CD14-positive monocyte (primary cell): ENCODE results near the gene RTP5. TPM values are rescaled to one million over a fixed set of nuclear protein-coding genes. Genes with fewer than 3 reads are reported as not detected.

Experiments
- DNase-seq, 3 donors: peaks; one replicate each; pipeline ENCODE4 v3.0.0-alpha.2; 2011 to 2022
- H2AFZ ChIP-seq: 2 replicates; pipeline ENCODE4 v1.6.0; 2012; ENCODE audit warnings: mild to moderate bottlenecking, low read depth, low read length, inconsistent platforms; ENCODE audit not compliant: insufficient read depth, poor library complexity, severe bottlenecking
- H3K27ac ChIP-seq, 2 donors: 1 replicate in 1 of 2; 2 replicates in 1 of 2; pipeline ENCODE4 v1.5.1; 2012 to 2013; ENCODE audit warnings: low read length in 2 of 2, control low read depth in 1 of 2, inconsistent platforms in 1 of 2, low read depth in 1 of 2, mild to moderate bottlenecking in 1 of 2
- H3K27me3 ChIP-seq, 2 donors: one replicate each; pipeline versions ENCODE4 v1.6.0 to v1.6.1; 2011 to 2013; ENCODE audit warnings: low read length in 2 of 2; ENCODE audit not compliant: control insufficient read depth in 2 of 2, insufficient read depth in 2 of 2
- H3K36me3 ChIP-seq, 2 donors: replicated peaks in 1 of 2; 1 replicate in 1 of 2; 2 replicates in 1 of 2; pipeline versions ENCODE4 v1.5.1 to v1.6.1; 2012 to 2013; ENCODE audit warnings: low read length in 2 of 2, control low read depth in 1 of 2, inconsistent platforms in 1 of 2, mild to moderate bottlenecking in 1 of 2; ENCODE audit not compliant: insufficient read depth in 2 of 2, control insufficient read depth in 1 of 2
- H3K4me1 ChIP-seq, 2 donors: 1 replicate in 1 of 2; 2 replicates in 1 of 2; pipeline versions ENCODE4 v1.5.1 to v1.6.1; 2012 to 2013; ENCODE audit warnings: low read length in 2 of 2, control low read depth in 1 of 2, inconsistent platforms in 1 of 2, mild to moderate bottlenecking in 1 of 2, moderate library complexity in 1 of 2; ENCODE audit not compliant: insufficient read depth in 2 of 2, control insufficient read depth in 1 of 2
- H3K4me2 ChIP-seq: replicated peaks from 2 replicates; pipeline ENCODE3; 2012; ENCODE audit warnings: low read length, moderate library complexity, mild to moderate bottlenecking; ENCODE audit not compliant: poor library complexity, severe bottlenecking; ENCODE audit errors: extremely low read depth
- H3K4me3 ChIP-seq, 3 experiments: fragments of 200-600 bp in 1 of 3; sonication (generic) in 1 of 3; replicated peaks in 1 of 3; 1 replicate in 2 of 3; 2 replicates in 1 of 3; pipeline ENCODE4 v1.5.1; 2011 to 2013; ENCODE audit warnings: low read length in 3 of 3, mild to moderate bottlenecking in 3 of 3, control low read depth in 2 of 3, low read depth in 2 of 3, inconsistent platforms in 1 of 3, moderate library complexity in 1 of 3
- H3K79me2 ChIP-seq: 2 replicates; pipeline ENCODE4 v1.6.0; 2012; ENCODE audit warnings: mild to moderate bottlenecking, control low read depth, inconsistent platforms, low read length, moderate library complexity; ENCODE audit not compliant: insufficient read depth
- H3K9ac ChIP-seq: 2 replicates; pipeline ENCODE4 v1.6.0; 2017; ENCODE audit warnings: low read length, mild to moderate bottlenecking; ENCODE audit not compliant: insufficient read depth, poor library complexity, severe bottlenecking
- H3K9me3 ChIP-seq, 2 donors: replicated peaks in 1 of 2; 1 replicate in 1 of 2; 2 replicates in 1 of 2; pipeline versions ENCODE4 v1.5.1 to v1.6.1; 2012 to 2013; ENCODE audit warnings: low read length in 2 of 2, control low read depth in 1 of 2; ENCODE audit not compliant: control insufficient read depth in 1 of 2, insufficient read depth in 1 of 2
- H4K20me1 ChIP-seq: 2 replicates; pipeline ENCODE4 v1.6.0; 2012; ENCODE audit warnings: mild to moderate bottlenecking, low read length, control low read depth, moderate library complexity; ENCODE audit not compliant: insufficient read depth
- H3K27ac Mint-ChIP-seq, 7 donors: one replicate each; pipeline ENCODE4 v1.8.0; 2020; ENCODE audit warnings: mild to moderate bottlenecking in 7 of 7, mixed read lengths in 7 of 7, moderate library complexity in 6 of 7, inconsistent platforms in 2 of 7
- H3K27me3 Mint-ChIP-seq, 3 donors: one replicate each; pipeline ENCODE4 v1.8.0; 2021 to 2022; ENCODE audit warnings: low read depth in 3 of 3, mild to moderate bottlenecking in 3 of 3, mixed read lengths in 3 of 3, moderate library complexity in 3 of 3, inconsistent platforms in 1 of 3
- H3K36me3 Mint-ChIP-seq, 2 donors: one replicate each; pipeline ENCODE4 v1.8.0; 2020; ENCODE audit warnings: mixed read lengths in 2 of 2, inconsistent platforms in 1 of 2, mild to moderate bottlenecking in 1 of 2
- H3K4me1 Mint-ChIP-seq: one replicate; pipeline ENCODE4 v1.8.0; 2020; ENCODE audit warnings: mild to moderate bottlenecking, mixed read lengths
- H3K4me3 Mint-ChIP-seq, 2 donors: one replicate each; pipeline ENCODE4 v1.8.0; 2020; ENCODE audit warnings: mild to moderate bottlenecking in 2 of 2, mixed read lengths in 2 of 2, moderate library complexity in 1 of 2
- H3K9me3 Mint-ChIP-seq, 7 donors: one replicate each; pipeline ENCODE4 v1.8.0; 2020 to 2022; ENCODE audit warnings: mixed read lengths in 7 of 7, mild to moderate bottlenecking in 6 of 7, moderate library complexity in 6 of 7, inconsistent platforms in 2 of 7
- CTCF ChIP-seq: fragments of 200-600 bp; IDR thresholded peaks from one replicate; pipeline ENCODE4 v1.8.0; 2022; ENCODE audit warnings: antibody characterized with exemption, mild to moderate bottlenecking
- WGBS: methylation state at CpG from one replicate; pipeline ENCODE4 v1.1.5; 2013; ENCODE audit warnings: missing lambda C conversion rate; ENCODE audit not compliant: insufficient coverage; 5-methylcytosine and 5-hydroxymethylcytosine counted together
- intact Hi-C, 2 donors: fragments of 100-400 bp; cut with micrococcal nuclease; formaldehyde crosslinking; loops; one replicate each; pipeline versions ENCODE4 v1.15.0 to v1.15.1; 2023
- polyA plus RNA-seq, 3 donors: library from polyadenylated mRNA; depleted of rRNA in 1 of 3; unstranded in 2 of 3; stranded (reverse) in 1 of 3; fragments of 300-500 nt in 2 of 3; fragments of >200 nt in 1 of 3; fragmentation: Illumina TruSeq in 2 of 3; gene quantifications; 1 replicate in 2 of 3; 2 replicates in 1 of 3; pipeline ENCODE4 v1.2.3, GENCODE V29; 2012 to 2021

The RTP5 gene
- polyA plus RNA-seq, 3 donors, result 0.03 TPM; not detected in 2

DNA sequence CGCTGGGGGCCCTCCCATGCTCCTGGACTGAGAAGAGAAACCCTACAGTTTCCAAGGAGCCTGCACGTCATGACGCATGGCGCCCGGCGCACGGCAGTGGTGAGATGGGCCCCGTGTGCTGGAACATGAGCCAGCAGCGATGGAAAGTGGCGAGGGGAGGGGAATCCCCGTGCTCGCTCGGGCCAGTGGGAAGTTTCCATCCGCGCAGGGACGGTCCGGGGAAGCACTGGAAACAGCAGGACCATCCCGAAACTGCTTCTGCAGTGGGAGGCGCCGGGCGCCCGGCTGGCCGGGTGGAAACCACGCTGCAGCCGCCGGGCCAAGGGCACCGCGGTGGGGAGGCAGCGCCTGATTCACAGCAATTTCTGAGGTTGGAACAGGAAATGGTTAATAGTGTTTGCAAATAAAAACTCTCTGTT is 6.0 kb upstream of the RTP5 start:
- H3K4me1 ChIP-seq, result peaks cover 0 to 9% of the 10 kb centered on the region in 2 donors
- H3K4me3 ChIP-seq, result no peak overlapping the region
- H3K27ac Mint-ChIP-seq, result peak overlapping the region in 1 of 7 donors; percentile 26
- H3K79me2 ChIP-seq, result no peaks in the 10 kb centered on the region
- peaks cover 0 to 2% of the 10 kb centered on the region in 2 donors for H3K36me3 Mint-ChIP-seq
- H3K27me3 Mint-ChIP-seq, result peaks cover 32 to 67% (median 46%) of the 10 kb centered on the region in 3 donors
- H3K27ac ChIP-seq, result no peak overlapping the region
- intact Hi-C loops, result no loop called here
- peaks cover 0 to 46% of the 10 kb centered on the region in 2 donors for H3K27me3 ChIP-seq
- 10% methylated on average over 25 of the region's 29 CpGs for WGBS
- peaks cover 12% of the 10 kb centered on the region for H3K4me1 Mint-ChIP-seq
- DNase-seq, result no peak
- no peak overlapping the region for H3K4me2 ChIP-seq
- no peaks in the 10 kb centered on the region for H3K36me3 ChIP-seq
- TF ChIP-seq CTCF, result no peak
- H2AFZ ChIP-seq, result no peak overlapping the region
- peaks cover 0 to 11% of the 10 kb centered on the region in 2 donors for H3K9me3 ChIP-seq
- no peaks in the 10 kb centered on the region for H4K20me1 ChIP-seq
- H3K9me3 Mint-ChIP-seq, result peaks cover 2 to 18% (median 8%) of the 10 kb centered on the region in 7 donors
- H3K4me3 Mint-ChIP-seq, result peak overlapping the region in 1 of 2 donors; percentile 72
- no peak overlapping the region for H3K9ac ChIP-seq

DNA sequence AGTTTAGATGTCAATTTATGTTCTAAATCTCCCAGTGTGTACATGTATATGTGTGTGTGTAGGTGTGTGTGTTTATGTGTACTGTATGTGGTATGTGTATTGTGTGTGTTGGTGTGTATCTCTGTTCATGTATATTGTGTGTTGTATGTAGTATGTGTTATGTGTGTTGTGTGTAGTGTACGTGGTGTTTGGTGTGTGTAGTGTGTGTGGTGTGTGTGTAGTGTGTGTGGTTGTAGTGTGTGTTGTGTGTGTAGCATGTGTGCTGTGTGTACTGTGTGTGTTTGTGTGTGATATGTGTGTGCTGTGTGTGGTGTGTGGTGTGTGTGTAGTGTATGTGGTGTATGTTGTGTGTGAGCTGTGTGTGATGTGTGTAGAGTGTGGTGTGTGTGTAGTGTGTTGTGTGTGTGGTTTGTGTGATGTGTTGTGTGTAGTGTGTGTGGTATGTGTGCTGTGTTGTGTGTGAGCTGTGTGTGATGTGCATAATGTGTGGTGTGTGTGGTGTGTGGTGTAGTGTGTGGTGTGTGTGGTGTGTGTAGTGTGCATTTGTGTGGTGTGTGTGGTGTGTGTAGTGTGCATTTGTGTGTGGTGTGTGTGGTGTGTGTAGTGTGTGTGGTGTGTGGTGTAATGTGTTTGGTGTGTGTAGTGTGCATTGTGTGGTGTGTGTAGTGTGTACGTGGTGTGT is 5.2 kb upstream of the RTP5 start:
- Histone ChIP-seq H3K4me2 (no peak overlapping the region), H3K9ac (no peak overlapping the region), H3K4me1 (peaks cover 0 to 9% of the 10 kb centered on the region in 2 donors), H3K36me3 (no peaks in the 10 kb centered on the region), H3K27ac (no peak overlapping the region), H4K20me1 (no peaks in the 10 kb centered on the region), H3K27me3 (peaks cover 0 to 46% of the 10 kb centered on the region in 2 donors), H2AFZ (no peak overlapping the region), H3K79me2 (no peaks in the 10 kb centered on the region), H3K9me3 (peaks cover 0 to 11% of the 10 kb centered on the region in 2 donors), H3K4me3 (no peak overlapping the region)
- Mint-ChIP-seq H3K27me3 (peaks cover 37 to 67% (median 47%) of the 10 kb centered on the region in 3 donors), H3K4me1 (peaks cover 11% of the 10 kb centered on the region), H3K9me3 (peaks cover 2 to 18% (median 8%) of the 10 kb centered on the region in 7 donors), H3K4me3 (peak overlapping the region in 1 of 2 donors; percentile 72), H3K27ac (peak overlapping the region in 1 of 7 donors; percentile 6), H3K36me3 (peaks cover 0 to 2% of the 10 kb centered on the region in 2 donors)
- intact Hi-C loops, result no loop called here
- WGBS, result 96% methylated on average over 2 of the region's 2 CpGs
- no peak for DNase-seq
- no peak for TF ChIP-seq CTCF
